ENCODE measurements around the gene CC2D2B.

Gene CC2D2B

GRCh38 chr10:95907456-95908253, at the start of gene CC2D2B:
Gene CC2D2B (plus strand): TSS chr10:95907975. CDS start chr10:95911324, 3,349 bp downstream.
- DNase-seq (ENCODE audit: low spot score): peak; percentile 84
- no peak for TF ChIP-seq CTCF (IDR thresholded peaks at IDR 0.05; ENCODE audit: extremely low read depth, missing control alignments)

- no peak for DNase-seq (ENCODE audit: low spot score)
- TF ChIP-seq CTCF (IDR thresholded peaks at IDR 0.05; ENCODE audit: extremely low read depth, missing control alignments): no peak
Measured at GRCh38 chr10:95860166-95860940, 47.4 kb upstream of the CC2D2B start.

GRCh38 chr10:95861386-95861785, 46.4 kb upstream of the CC2D2B start:
- TF ChIP-seq CTCF (IDR thresholded peaks at IDR 0.05; ENCODE audit: extremely low read depth, missing control alignments): no peak
- DNase-seq (ENCODE audit: low spot score): no peak

GRCh38 chr10:95864906-95865813, 42.6 kb upstream of the CC2D2B start:
- TF ChIP-seq CTCF (IDR thresholded peaks at IDR 0.05; ENCODE audit: extremely low read depth, missing control alignments): peak; percentile 35
- DNase-seq (ENCODE audit: low spot score): peak; percentile 71

GRCh38 chr10:95865814-95866466, 41.8 kb upstream of the CC2D2B start:
- DNase-seq (ENCODE audit: low spot score): no peak
- TF ChIP-seq CTCF (IDR thresholded peaks at IDR 0.05; ENCODE audit: extremely low read depth, missing control alignments): no peak

- no peak for TF ChIP-seq CTCF (IDR thresholded peaks at IDR 0.05; ENCODE audit: extremely low read depth, missing control alignments)
- DNase-seq (ENCODE audit: low spot score): no peak
Measured at GRCh38 chr10:95866467-95866842, 41.3 kb upstream of the CC2D2B start.
